Measurements from ENCODE around the gene GABBR1.

Gene GABBR1

GRCh38 chr6:29527564-29527963 lies 105.4 kb downstream of the GABBR1 start:
- no peak for ATAC-seq (replicated peaks)
- Mint-ChIP-seq H3K9me3 (no peaks in the 10 kb centered on the region), H3K27ac (no peak overlapping the region), H3K4me3 (no peak overlapping the region), H3K27me3 (peaks cover 16 to 33% of the 10 kb centered on the region in 2 donors), H3K4me1 (no peaks in the 10 kb centered on the region), H3K36me3 (no peaks in the 10 kb centered on the region)
- DNase-seq = no peak

- DNase-seq (no peak), ATAC-seq (replicated peaks) (no peak)
- no peaks in the 10 kb centered on the region for H3K4me1 Mint-ChIP-seq
- no peaks in the 10 kb centered on the region for H3K9me3 Mint-ChIP-seq
- H3K27me3 Mint-ChIP-seq = peaks cover 16 to 33% of the 10 kb centered on the region in 2 donors
- H3K4me3 Mint-ChIP-seq = no peak overlapping the region
- H3K27ac Mint-ChIP-seq = no peak overlapping the region
- no peaks in the 10 kb centered on the region for H3K36me3 Mint-ChIP-seq
Measured at GRCh38 chr6:29527126-29527525, 105.9 kb downstream of the GABBR1 start.

- DNase-seq (no peak), ATAC-seq (replicated peaks) (no peak)
- Mint-ChIP-seq H3K4me3 (no peak overlapping the region), H3K9me3 (no peaks in the 10 kb centered on the region), H3K4me1 (no peaks in the 10 kb centered on the region), H3K36me3 (no peaks in the 10 kb centered on the region), H3K27me3 (peaks cover 16 to 33% of the 10 kb centered on the region in 2 donors), H3K27ac (no peak overlapping the region)
Measured at GRCh38 chr6:29525311-29525639, 107.7 kb downstream of the GABBR1 start.

- Mint-ChIP-seq H3K36me3 (no peaks in the 10 kb centered on the region), H3K4me1 (no peaks in the 10 kb centered on the region), H3K9me3 (no peaks in the 10 kb centered on the region), H3K27ac (no peak overlapping the region), H3K4me3 (no peak overlapping the region), H3K27me3 (peaks cover 20 to 38% of the 10 kb centered on the region in 2 donors)
- ATAC-seq (replicated peaks) (no peak), DNase-seq (no peak)
Measured at GRCh38 chr6:29524444-29525310, 108.3 kb downstream of the GABBR1 start.

GRCh38 chr6:29524044-29524443 lies 108.9 kb downstream of the GABBR1 start:
- H3K4me3 Mint-ChIP-seq = no peak overlapping the region
- peaks cover 26 to 40% of the 10 kb centered on the region in 2 donors for H3K27me3 Mint-ChIP-seq
- DNase-seq = no peak
- H3K36me3 Mint-ChIP-seq = no peaks in the 10 kb centered on the region
- no peak for ATAC-seq (replicated peaks)
- no peak overlapping the region for H3K27ac Mint-ChIP-seq
- no peaks in the 10 kb centered on the region for H3K9me3 Mint-ChIP-seq
- no peaks in the 10 kb centered on the region for H3K4me1 Mint-ChIP-seq

GRCh38 chr6:29522227-29522626 lies 110.8 kb downstream of the GABBR1 start:
- no peaks in the 10 kb centered on the region for H3K4me1 Mint-ChIP-seq

GRCh38 chr6:29521006-29521680 lies 111.8 kb downstream of the GABBR1 start:
- no peak overlapping the region for H3K27ac Mint-ChIP-seq
- no peaks in the 10 kb centered on the region for H3K4me1 Mint-ChIP-seq
- H3K9me3 Mint-ChIP-seq = no peaks in the 10 kb centered on the region
- no peaks in the 10 kb centered on the region for H3K36me3 Mint-ChIP-seq
- DNase-seq (no peak), ATAC-seq (replicated peaks) (no peak)
- no peak overlapping the region for H3K4me3 Mint-ChIP-seq
- H3K27me3 Mint-ChIP-seq = peaks cover 26 to 48% of the 10 kb centered on the region in 2 donors

More at GRCh38 chr6:29522227-29522626, 110.8 kb downstream of the GABBR1 start:
- no peaks in the 10 kb centered on the region for H3K9me3 Mint-ChIP-seq
- DNase-seq (no peak), ATAC-seq (replicated peaks) (no peak)
- no peak overlapping the region for H3K27ac Mint-ChIP-seq
- H3K27me3 Mint-ChIP-seq = peaks cover 29 to 40% of the 10 kb centered on the region in 2 donors
- no peaks in the 10 kb centered on the region for H3K36me3 Mint-ChIP-seq
- H3K4me3 Mint-ChIP-seq = no peak overlapping the region

- no peaks in the 10 kb centered on the region for H3K36me3 Mint-ChIP-seq
- no peak for ATAC-seq (replicated peaks)
- no peak for DNase-seq
- no peak overlapping the region for H3K4me3 Mint-ChIP-seq
- peaks cover 17 to 48% of the 10 kb centered on the region in 2 donors for H3K27me3 Mint-ChIP-seq
- H3K4me1 Mint-ChIP-seq = no peaks in the 10 kb centered on the region
- H3K27ac Mint-ChIP-seq = no peak overlapping the region
- no peaks in the 10 kb centered on the region for H3K9me3 Mint-ChIP-seq
Measured at GRCh38 chr6:29520232-29520631, 112.8 kb downstream of the GABBR1 start.

GRCh38 chr6:29519291-29520010 lies 113.5 kb downstream of the GABBR1 start:
- H3K4me1 Mint-ChIP-seq = no peaks in the 10 kb centered on the region
- H3K27me3 Mint-ChIP-seq = peaks cover 20 to 50% of the 10 kb centered on the region in 2 donors
- no peak for ATAC-seq (replicated peaks)
- no peak overlapping the region for H3K27ac Mint-ChIP-seq
- H3K4me3 Mint-ChIP-seq = no peak overlapping the region
- H3K9me3 Mint-ChIP-seq = no peaks in the 10 kb centered on the region
- no peaks in the 10 kb centered on the region for H3K36me3 Mint-ChIP-seq
- DNase-seq = no peak

- Mint-ChIP-seq H3K9me3 (no peaks in the 10 kb centered on the region), H3K4me1 (no peaks in the 10 kb centered on the region), H3K27ac (no peak overlapping the region), H3K27me3 (peaks cover 21 to 47% of the 10 kb centered on the region in 2 donors), H3K36me3 (no peaks in the 10 kb centered on the region), H3K4me3 (no peak overlapping the region)
- ATAC-seq (replicated peaks) (no peak), DNase-seq (no peak)
Measured at GRCh38 chr6:29517728-29518440, 115.1 kb downstream of the GABBR1 start.

GRCh38 chr6:29517245-29517644 lies 115.7 kb downstream of the GABBR1 start:
- Mint-ChIP-seq H3K4me3 (no peak overlapping the region), H3K36me3 (no peaks in the 10 kb centered on the region), H3K4me1 (no peaks in the 10 kb centered on the region), H3K9me3 (no peaks in the 10 kb centered on the region), H3K27ac (no peak overlapping the region), H3K27me3 (peaks cover 21 to 47% of the 10 kb centered on the region in 2 donors)
- DNase-seq = no peak
- no peak for ATAC-seq (replicated peaks)

GRCh38 chr6:29516108-29516507 lies 116.9 kb downstream of the GABBR1 start:
- no peak overlapping the region for H3K27ac Mint-ChIP-seq
- no peaks in the 10 kb centered on the region for H3K4me1 Mint-ChIP-seq
- DNase-seq (no peak), ATAC-seq (replicated peaks) (no peak)
- H3K36me3 Mint-ChIP-seq = no peaks in the 10 kb centered on the region
- no peaks in the 10 kb centered on the region for H3K9me3 Mint-ChIP-seq
- peaks cover 26 to 44% of the 10 kb centered on the region in 2 donors for H3K27me3 Mint-ChIP-seq
- no peak overlapping the region for H3K4me3 Mint-ChIP-seq

- Mint-ChIP-seq H3K27ac (no peak overlapping the region), H3K4me1 (no peaks in the 10 kb centered on the region), H3K4me3 (no peak overlapping the region), H3K36me3 (no peaks in the 10 kb centered on the region), H3K9me3 (no peaks in the 10 kb centered on the region), H3K27me3 (peaks cover 21 to 38% of the 10 kb centered on the region in 2 donors)
- ATAC-seq (replicated peaks) (no peak), DNase-seq (no peak)
Measured at GRCh38 chr6:29510746-29511300, 122.2 kb downstream of the GABBR1 start.

GRCh38 chr6:29510202-29510601 lies 122.8 kb downstream of the GABBR1 start:
- Mint-ChIP-seq H3K9me3 (no peaks in the 10 kb centered on the region), H3K27me3 (peaks cover 21 to 43% of the 10 kb centered on the region in 2 donors), H3K36me3 (no peaks in the 10 kb centered on the region)

More at GRCh38 chr6:29510202-29510601, 122.8 kb downstream of the GABBR1 start:
- no peak overlapping the region for H3K4me3 Mint-ChIP-seq
- DNase-seq (no peak), ATAC-seq (replicated peaks) (no peak)
- H3K4me1 Mint-ChIP-seq = no peaks in the 10 kb centered on the region
- no peak overlapping the region for H3K27ac Mint-ChIP-seq

Measured in stimulated activated naive B cell treated with anti-CD40 and anti-IgM and Interleukin-4, amounts not matched to agents 10 μg/mL and 1 μg/mL and 100 μg/mL, for 72 hours (primary cell).